GM15510 (cell line): ENCODE results near the gene CCDC188.

Experiments
- POLR2A ChIP-seq: IDR thresholded peaks from 3 replicates; pipeline ENCODE4 v1.6.1; 2011; ENCODE audit warnings: borderline replicate concordance; ENCODE audit not compliant: insufficient read length; ENCODE audit errors: extremely low read depth

Gene CCDC188

DNA sequence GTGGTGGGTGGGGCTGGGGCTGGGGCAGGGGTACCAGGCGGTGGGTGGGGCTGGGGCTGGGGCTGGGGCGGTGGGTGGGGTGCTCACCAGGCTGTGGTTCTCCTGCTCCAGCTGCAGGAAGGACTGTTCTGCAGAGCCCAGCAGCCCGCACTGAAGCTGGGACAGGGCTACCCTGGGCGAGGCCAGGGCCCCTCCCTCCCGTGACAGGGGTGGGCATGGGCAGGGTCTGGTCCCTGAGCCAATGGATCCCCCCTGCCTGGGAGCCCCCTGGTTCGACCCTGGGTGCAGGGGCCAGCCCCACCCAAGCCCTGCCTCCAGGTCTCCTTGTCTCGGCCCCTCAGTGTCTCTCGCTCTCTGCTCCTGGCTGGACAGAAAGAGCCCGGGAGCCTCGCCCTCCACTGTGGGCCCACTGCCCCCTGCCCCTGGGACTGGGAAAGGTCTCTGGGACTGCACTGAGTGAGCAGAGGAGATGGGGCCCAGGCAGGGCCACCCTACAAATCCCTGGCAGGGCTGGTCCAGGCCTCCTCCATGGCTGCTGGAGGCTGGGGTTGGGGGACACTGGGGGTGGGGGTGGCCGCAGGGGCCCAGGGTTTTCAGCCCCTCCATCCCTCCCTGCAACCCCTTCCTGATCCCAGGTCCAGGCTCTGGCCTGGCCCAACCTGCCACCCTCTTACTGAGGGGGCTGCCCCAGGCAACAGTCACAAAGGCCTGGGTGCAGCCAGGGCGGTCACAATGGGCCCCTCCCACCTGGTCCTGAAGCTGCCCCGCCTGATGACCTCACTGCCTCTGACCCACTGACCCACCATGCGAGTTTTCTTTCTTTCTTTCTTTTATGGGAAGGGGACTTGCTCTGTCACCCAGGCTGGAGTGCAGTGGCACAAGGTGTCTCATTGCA, at the start of gene CCDC188:
Gene CCDC188, minus strand, starts transcription at position 675 of the 895 bp plus-strand sequence. Its CDS starts 69 bp downstream, at position 606.
- no peak for TF ChIP-seq POLR2A

DNA sequence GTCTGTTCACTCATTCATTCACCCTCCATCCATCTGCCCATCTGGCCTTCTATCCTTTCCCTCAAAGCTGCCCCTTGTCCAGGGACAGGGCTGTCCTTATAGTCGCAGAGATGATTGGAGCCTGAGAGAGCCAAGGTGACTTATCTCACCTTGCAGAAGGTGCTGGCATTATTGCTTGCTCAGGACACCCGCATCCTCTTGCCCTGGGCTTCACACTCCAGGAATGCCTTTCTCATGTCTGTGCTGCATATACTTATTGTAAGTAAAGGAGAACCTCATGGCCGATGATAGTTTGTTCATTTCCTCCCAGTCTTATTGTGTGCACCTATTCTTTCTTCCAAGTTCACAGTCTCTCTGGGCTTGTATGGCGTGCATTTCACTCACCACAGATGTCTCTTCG, 49.1 kb upstream of the CCDC188 start:
- no peak for TF ChIP-seq POLR2A

DNA sequence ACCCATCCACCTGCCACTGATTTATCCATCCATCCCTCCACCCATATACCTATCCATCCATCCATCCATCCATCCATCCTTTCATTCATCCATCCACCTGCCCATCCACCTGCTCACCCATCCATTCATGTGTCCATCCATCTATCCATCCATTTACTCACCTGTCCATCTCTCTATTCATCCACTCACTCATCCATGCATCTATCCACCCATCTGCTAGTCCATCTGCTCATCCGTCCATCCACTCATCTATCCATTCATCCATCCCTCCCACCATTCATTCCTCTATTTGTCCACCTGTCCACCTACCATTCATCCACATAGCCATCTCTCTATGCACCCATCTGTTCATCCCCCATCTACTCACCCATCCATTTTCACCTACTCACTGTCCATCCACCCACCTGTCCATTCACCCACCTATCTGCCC, 48.6 kb upstream of the CCDC188 start:
- TF ChIP-seq POLR2A: no peak

DNA sequence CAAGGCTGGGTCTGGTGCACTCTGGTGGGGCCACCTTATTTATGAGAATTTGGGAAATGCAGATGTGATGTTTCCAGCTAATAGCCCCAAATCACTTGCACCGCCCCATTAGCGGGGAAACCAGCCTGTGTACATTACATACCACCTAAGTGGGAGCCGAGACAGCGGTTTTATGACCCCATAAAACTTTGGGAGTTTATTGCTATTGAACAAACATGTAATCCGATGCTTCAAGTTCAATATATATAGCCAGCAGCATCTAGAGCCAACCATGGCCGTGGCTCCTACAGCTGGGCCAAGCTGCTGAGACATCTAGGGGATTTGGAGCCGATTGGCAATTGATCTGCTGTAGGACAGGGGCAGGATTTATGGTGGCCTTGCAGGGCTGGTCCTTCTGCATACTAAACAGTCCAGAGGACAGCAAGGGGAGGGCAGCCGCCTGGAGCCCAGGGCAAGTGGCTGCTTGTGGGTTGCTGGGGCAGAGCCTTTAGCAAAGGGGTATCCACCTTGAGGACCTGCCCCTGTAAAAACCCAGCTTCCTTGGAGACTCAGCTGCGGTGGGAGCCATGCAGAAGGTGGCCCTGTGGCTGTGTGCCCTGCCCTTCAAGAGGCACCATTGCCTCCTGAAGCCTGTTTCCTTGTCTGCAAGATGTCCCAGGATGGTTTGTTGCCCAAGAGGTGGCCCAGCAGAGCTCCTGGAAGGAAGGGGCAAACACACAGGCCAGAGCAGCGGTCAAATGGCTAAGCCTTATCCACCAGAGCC, 47.9 kb upstream of the CCDC188 start:
- TF ChIP-seq POLR2A: no peak

DNA sequence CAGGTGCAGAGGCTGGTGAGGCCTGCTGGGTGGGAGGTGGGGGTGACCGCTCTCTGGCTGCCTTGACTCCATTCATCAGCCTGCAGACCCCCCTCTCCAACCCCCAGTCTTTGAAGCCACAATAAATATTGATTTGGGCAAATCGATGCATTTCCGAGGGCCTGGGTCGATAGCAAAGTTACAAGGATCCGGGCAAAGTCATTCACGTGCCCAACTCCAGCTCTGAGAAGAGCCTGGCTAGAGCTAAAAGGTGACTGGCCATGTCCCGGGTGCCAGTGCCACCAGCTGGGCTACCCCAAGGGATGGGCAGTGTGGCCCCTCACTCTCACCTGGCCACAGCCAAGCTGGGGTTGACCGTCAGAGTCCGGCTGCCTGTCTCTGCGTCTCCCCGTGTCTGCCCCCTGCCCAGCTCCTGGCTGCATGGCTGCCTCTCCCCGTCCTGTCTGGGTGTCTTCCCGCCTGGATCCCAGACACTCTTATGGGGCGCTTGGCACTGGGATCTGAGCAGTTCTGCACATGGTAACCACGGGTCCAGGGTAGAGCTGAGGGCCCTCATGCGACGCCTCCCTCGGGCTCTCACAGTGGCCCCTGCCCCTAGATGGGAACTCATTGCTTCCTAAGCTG, 46.7 kb upstream of the CCDC188 start:
- TF ChIP-seq POLR2A: no peak

DNA sequence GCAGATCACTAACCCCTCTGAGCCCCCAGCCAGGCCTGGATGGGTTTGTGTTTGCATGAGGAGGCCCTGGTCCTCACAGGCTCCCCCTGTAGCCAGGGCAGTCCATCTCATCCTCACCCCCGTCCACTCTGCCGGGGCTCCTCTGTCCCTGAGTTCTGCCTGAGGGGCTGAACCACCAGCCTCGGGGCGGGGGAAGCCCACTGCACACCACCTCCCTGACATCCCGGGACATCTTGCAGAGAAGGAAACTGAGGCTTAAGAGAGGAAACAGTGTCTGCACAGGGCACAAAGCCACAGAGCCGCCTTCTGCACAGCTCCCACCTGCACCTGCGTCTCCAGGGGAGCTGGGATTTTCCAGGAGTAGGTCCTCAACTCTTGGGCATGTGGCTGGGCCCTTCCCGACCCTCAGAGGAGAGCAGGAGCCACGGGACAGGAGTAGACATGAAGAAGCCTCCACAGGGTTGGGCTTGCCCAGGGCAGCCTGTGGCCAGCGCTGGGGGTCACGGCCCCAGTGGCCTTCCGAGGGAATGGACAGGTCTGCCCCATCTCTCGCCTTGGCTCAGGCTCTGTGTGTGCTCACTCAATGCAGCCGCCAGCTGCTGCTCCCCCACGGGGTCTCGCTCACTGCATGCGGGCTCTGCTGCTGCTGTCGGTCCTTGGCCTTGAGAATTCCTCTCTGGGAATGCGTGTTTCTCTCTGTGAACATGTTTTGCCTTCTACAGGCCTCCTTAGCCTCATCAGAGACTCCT, 45.4 kb upstream of the CCDC188 start:
- no peak for TF ChIP-seq POLR2A

DNA sequence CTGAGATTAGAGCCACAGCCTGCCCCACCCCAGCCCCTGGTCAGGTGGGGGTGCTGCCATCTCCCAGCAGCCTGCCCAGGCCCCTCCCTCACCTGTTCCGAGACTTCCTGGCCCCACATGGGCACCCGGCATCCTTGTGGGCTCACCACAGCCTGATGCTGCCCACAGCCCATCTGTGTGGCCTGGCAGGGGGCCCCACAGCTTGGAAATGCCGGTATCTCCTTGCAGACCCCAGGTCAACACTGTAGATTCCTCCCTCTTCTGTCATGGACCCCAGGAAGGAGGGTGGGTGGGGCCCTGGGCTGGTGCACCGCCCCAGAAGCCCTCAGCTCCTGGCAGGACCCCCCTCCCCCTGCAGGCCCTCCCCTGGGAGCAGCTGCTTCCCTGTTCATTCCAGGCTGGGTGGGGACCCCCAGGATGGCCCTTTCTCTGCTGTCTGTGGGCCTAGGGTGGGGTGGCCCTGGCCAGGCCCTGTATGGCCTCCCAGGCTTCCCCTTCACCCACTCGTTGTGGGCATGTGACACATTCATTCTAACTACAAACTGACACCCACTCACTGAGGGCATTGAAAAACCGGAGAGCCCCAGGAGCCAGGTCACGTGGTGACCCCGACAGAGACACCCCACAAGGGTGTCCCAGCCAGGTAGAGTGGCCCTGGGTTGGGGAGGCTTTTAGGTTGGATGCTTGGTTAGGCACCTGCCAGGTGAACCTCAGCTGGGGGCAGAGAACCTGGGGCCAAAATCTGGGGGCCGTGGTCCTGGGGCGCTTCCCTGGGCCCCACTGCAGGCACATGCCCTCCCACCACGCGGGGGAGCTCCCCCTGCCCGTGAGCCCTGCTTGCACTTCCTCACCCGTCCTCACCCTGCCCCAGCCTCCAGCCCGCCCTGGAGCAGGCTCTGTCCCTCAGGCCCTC, 44.1 kb upstream of the CCDC188 start:
- TF ChIP-seq POLR2A: no peak

DNA sequence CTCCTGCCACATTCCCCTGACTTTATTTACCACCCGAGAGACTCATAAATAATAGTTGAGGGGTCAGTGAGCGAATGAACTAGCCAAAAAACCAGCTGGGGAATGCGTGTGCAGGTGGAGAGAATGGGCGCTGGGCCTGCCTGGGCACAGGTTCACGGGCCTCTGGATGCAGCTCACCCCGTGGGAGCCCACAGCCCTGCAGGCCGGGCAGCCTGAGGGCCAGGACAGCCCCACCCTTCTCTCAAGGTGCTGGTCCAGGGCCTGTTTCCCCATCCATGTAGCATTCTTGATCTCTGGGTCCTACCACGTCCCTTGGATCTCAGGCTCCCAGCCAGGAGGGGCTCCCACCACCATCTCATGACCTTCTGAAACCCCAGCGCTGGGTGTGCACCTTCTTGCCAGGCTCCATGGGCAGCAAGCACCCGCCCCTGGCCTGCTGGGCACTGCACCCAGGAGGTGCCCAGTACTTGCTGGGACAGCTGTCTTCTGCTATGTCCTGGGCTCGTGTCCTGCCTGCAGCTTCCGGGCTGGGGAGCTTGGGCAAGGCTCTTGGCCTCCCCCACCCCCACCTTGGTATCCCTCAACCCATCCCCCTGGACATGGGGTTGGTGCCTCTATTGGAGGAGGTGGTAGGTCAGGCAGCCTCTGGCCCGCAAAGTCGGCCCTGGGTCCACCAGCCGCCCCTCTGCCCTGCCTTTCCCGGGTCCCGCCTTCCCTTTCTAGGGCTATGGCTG, 43.1 kb upstream of the CCDC188 start:
- no peak for TF ChIP-seq POLR2A

DNA sequence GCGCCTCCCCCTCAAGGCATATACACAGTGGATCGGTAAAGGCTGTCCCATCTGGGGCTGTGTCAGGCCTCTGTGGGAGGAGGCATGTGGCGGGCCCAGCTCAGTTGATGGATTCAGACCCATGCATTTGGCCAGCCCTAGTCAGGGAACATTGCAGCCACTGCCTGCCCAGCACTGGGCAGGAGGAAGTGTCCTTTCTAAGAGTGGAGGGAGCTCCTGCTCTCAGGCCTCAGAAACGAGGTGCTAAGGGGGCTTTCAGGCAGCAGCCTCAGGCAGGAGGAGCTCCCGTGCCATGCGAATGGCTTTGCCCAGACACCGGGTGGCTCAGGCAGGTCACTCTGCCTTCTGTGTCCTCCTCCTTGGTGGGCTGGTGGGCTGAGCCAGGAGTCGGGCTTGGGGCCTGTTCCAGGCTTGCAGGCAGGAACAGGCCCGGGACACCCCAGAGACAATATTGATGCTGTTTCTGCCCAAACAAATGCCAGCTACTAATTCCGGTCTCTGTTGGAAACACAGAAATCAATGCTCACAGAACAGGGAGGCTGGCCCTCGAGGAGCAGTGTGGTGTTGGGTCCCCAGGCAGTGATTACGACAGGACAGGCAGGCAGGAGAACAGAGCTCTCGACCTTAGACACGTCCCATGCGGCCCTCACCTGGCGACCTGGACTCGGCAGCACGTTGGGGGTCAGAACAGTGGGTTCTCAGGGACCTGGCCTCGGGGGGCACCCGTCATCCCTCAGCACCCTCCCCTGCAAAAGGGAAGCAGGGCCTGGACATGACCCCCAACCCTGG, 42.3 kb upstream of the CCDC188 start:
- TF ChIP-seq POLR2A: no peak

DNA sequence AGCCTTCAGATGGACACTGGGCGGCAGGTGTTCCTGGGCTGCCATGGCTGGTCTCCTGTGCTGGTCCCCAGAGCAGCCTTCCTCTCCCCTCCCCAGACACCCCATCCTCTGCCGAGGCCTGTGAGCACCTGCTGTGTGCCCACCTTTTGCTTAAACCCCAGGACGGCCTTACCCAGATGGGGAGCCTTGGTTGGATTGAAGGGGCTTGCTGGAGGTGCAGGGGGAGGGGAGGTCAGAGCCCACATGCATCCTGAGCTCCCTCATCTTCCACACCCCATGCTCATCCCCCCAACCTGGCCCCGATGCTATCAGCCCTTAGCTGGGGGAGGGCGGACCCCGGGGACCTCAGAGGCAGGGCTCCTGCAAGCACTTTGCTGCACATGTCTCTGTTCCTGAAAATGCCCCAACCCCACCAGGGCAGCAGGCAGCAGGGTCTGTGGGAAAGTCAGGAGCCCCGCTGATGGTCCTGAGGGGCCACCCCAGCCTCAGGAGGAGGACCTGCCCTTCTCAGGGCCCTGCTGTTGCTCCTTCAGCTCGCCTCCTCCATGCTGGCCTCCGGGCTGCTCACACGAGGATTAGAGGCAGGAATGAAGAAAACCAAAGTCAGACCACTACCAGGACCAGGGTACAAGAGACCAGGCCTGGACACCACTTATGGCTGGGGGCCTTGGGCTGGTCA, 41.6 kb upstream of the CCDC188 start:
- no peak for TF ChIP-seq POLR2A

DNA sequence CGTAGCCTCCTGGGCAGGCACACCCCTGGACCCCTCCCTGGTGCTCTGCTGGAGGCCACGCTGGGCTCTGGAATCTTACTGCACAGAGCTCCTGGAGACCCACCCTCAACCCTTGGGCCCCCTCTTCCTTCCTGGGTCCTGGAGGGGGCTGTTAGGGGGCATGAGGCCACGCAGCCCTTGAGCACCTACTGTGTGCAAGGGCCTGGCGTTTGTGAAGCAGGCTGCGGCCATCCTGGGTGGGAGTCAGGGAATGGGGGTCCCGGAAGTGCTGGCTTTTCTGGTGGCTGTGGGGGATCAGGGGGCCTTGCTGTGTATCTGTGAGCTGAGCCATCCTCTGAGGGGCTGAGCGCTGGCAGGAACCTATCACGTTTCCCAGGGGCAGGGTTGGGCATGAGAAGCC, 40.9 kb upstream of the CCDC188 start:
- TF ChIP-seq POLR2A: no peak
